Osteoblast (primary cell): ENCODE data around the gene PLEKHG3. TPM values are rescaled to one million over a fixed set of nuclear protein-coding genes. Genes with fewer than 3 reads are reported as not detected.

Experiments used
- DNase-seq: peaks from one replicate; pipeline ENCODE4 v3.0.0; 2011; ENCODE audit warnings: low spot score, mixed read lengths; ENCODE audit not compliant: insufficient read length; ENCODE audit errors: missing footprints
- H2AFZ ChIP-seq: 2 replicates; pipeline ENCODE4 v1.6.0; 2011; ENCODE audit warnings: mild to moderate bottlenecking, low read length
- H3K27ac ChIP-seq: 2 replicates; pipeline ENCODE4 v1.5.1; 2011; ENCODE audit warnings: mild to moderate bottlenecking, low read depth, low read length, moderate library complexity
- H3K27me3 ChIP-seq: 2 replicates; pipeline ENCODE4 v1.6.0; 2012; ENCODE audit warnings: mild to moderate bottlenecking, control low read depth, inconsistent platforms, low read length, moderate library complexity; ENCODE audit not compliant: insufficient read depth
- H3K36me3 ChIP-seq: 2 replicates; pipeline ENCODE4 v1.5.1; 2011; ENCODE audit warnings: mild to moderate bottlenecking, low read length, control low read depth, moderate library complexity; ENCODE audit not compliant: insufficient read depth
- H3K4me1 ChIP-seq: 2 replicates; pipeline ENCODE4 v1.5.1; 2011; ENCODE audit warnings: mild to moderate bottlenecking, low read length, control low read depth, moderate library complexity; ENCODE audit not compliant: insufficient read depth
- H3K4me2 ChIP-seq: 2 replicates; pipeline ENCODE4 v1.6.0; 2011; ENCODE audit warnings: mild to moderate bottlenecking, low read length; ENCODE audit not compliant: insufficient read depth
- H3K4me3 ChIP-seq: fragments of 200-600 bp; sonication (generic); 3 replicates; pipeline ENCODE4 v1.5.1; 2012; ENCODE audit warnings: mild to moderate bottlenecking, low read length, inconsistent platforms; ENCODE audit not compliant: insufficient read depth
- H3K79me2 ChIP-seq: 2 replicates; pipeline ENCODE4 v1.6.0; 2012; ENCODE audit warnings: mild to moderate bottlenecking, low read length, control low read depth, inconsistent platforms; ENCODE audit not compliant: insufficient read depth
- H3K9me3 ChIP-seq: 2 replicates; pipeline ENCODE4 v1.5.1; 2011; ENCODE audit warnings: low read depth, low read length, control low read depth
- H4K20me1 ChIP-seq: 2 replicates; pipeline ENCODE4 v1.6.0; 2012; ENCODE audit warnings: mild to moderate bottlenecking, low read length, control low read depth; ENCODE audit not compliant: insufficient read depth
- total RNA-seq: library from RNA; depleted of rRNA; stranded (reverse); fragments of >200 nt; gene quantifications from 2 replicates; pipeline ENCODE4 v1.2.3, GENCODE V29; 2012
- TF ChIP-seq, protein P1 (sequence below): IDR thresholded peaks from 2 replicates; pipeline ENCODE4 v1.5.1; 2011; ENCODE audit warnings: mild to moderate bottlenecking, low read depth, low read length, moderate library complexity; ENCODE audit errors: extremely low read depth

The PLEKHG3 gene
- total RNA-seq, 1 donor: 5.4 TPM

DNA sequence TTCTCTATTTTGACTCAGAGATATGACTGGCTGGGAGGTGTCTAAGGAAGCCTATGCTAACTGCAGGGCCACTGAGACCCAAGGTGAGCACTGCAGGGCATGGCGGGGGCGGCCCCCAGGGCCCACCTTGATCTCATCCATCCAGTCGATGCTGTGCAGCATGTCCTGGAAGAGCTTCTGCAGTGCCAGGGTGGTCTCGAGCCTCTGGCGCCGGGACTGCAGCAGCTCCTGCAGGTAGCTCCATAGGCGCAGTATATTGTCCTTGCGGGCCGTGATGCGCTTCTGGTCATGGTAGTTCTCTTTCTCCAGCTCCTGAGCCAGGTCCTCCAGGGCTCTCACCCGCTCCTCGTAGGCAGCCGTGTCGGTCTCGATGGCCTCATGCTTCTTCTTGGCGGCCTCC is 91.0 kb downstream of the PLEKHG3 start:
- H3K27me3 ChIP-seq: peaks cover 26% of the 10 kb centered on the region
- H3K4me2 ChIP-seq: no peak overlapping the region
- no peaks in the 10 kb centered on the region for H4K20me1 ChIP-seq
- H3K79me2 ChIP-seq: no peaks in the 10 kb centered on the region
- no peak overlapping the region for H3K27ac ChIP-seq
- H3K4me3 ChIP-seq: no peak overlapping the region
- TF ChIP-seq, protein P1, sequence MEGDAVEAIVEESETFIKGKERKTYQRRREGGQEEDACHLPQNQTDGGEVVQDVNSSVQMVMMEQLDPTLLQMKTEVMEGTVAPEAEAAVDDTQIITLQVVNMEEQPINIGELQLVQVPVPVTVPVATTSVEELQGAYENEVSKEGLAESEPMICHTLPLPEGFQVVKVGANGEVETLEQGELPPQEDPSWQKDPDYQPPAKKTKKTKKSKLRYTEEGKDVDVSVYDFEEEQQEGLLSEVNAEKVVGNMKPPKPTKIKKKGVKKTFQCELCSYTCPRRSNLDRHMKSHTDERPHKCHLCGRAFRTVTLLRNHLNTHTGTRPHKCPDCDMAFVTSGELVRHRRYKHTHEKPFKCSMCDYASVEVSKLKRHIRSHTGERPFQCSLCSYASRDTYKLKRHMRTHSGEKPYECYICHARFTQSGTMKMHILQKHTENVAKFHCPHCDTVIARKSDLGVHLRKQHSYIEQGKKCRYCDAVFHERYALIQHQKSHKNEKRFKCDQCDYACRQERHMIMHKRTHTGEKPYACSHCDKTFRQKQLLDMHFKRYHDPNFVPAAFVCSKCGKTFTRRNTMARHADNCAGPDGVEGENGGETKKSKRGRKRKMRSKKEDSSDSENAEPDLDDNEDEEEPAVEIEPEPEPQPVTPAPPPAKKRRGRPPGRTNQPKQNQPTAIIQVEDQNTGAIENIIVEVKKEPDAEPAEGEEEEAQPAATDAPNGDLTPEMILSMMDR: no peak
- H3K36me3 ChIP-seq: no peaks in the 10 kb centered on the region
- H2AFZ ChIP-seq: no peak overlapping the region
- no peaks in the 10 kb centered on the region for H3K4me1 ChIP-seq
- DNase-seq: no peak
- no peaks in the 10 kb centered on the region for H3K9me3 ChIP-seq

DNA sequence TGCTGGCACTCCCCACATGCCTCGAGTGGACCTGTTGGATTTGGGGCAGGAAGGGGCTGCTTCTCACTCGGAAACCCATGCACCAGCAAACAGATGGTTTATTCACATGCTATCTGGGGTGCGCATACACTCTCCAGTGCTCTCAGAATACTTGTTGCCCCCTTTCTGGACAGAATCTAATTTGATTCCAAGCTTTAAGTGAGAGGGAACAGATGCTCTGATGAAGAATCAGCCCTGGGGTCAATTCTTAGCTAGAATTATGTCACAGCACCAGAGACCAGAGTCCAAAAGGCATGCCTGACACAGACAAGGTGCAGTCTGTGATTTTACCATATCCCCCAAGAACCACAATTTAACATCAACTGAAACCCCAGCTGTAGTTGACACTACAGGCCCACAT is 91.7 kb downstream of the PLEKHG3 start:
- Histone ChIP-seq H3K4me1 (no peaks in the 10 kb centered on the region), H3K9me3 (no peaks in the 10 kb centered on the region), H3K4me2 (no peak overlapping the region), H3K27me3 (peaks cover 26% of the 10 kb centered on the region), H3K4me3 (no peak overlapping the region), H4K20me1 (no peaks in the 10 kb centered on the region), H3K36me3 (no peaks in the 10 kb centered on the region), H3K79me2 (no peaks in the 10 kb centered on the region), H2AFZ (no peak overlapping the region), H3K27ac (no peak overlapping the region)
- no peak for DNase-seq
- TF ChIP-seq, protein P1: no peak

DNA sequence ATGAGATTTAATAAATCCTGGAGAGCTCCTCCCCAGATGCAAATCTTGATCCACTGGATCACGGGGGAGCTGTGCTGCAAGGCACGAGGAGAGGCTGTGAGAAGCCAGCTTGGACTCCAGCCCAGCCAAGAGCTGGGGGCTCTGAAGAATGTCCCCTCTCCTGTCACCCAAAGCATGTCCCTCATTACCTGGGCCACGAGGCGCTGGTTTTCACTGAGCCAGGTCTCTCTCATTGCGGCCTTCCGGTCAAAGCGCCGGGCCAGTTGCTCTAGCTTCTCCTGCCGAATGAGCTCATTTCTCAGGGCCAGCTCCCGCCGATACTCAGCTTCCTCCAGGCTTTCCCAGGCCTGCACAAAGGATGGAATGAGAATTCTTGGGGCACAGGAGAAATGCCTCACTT is 92.1 kb downstream of the PLEKHG3 start:
- no peaks in the 10 kb centered on the region for H3K9me3 ChIP-seq
- H3K36me3 ChIP-seq: no peaks in the 10 kb centered on the region
- peaks cover 26% of the 10 kb centered on the region for H3K27me3 ChIP-seq
- no peak for DNase-seq
- no peaks in the 10 kb centered on the region for H3K79me2 ChIP-seq
- no peak overlapping the region for H2AFZ ChIP-seq
- no peak overlapping the region for H3K4me3 ChIP-seq
- no peaks in the 10 kb centered on the region for H4K20me1 ChIP-seq
- no peaks in the 10 kb centered on the region for H3K4me1 ChIP-seq
- TF ChIP-seq, protein P1: no peak
- H3K4me2 ChIP-seq: no peak overlapping the region
- no peak overlapping the region for H3K27ac ChIP-seq

DNA sequence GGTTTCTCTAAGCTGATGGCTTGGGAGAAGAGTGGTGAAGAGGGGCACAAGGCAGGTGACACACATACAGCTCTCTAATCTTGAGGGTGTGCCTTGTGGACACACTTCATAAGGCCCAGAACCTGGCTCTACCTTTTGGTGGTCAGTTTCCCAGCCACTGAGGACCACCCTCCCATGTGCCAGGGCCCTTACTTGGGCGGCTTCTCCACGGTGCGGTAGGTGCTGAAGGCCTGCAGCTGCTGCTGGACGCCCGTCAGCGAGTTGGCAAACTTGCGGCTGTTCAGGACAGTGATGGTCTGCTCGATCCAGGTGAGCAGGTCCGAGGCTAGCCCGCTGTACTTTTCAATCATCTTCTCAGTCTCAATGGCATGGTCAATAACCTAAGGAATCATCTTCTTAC is 95.3 kb downstream of the PLEKHG3 start:
- H2AFZ ChIP-seq: no peak overlapping the region
- H3K4me3 ChIP-seq: no peak overlapping the region
- H3K9me3 ChIP-seq: no peaks in the 10 kb centered on the region
- peaks cover 26% of the 10 kb centered on the region for H3K27me3 ChIP-seq
- H3K27ac ChIP-seq: no peak overlapping the region
- H3K79me2 ChIP-seq: no peaks in the 10 kb centered on the region
- no peak overlapping the region for H3K4me2 ChIP-seq
- no peaks in the 10 kb centered on the region for H3K4me1 ChIP-seq
- no peaks in the 10 kb centered on the region for H4K20me1 ChIP-seq
- TF ChIP-seq, protein P1: no peak
- no peaks in the 10 kb centered on the region for H3K36me3 ChIP-seq
- DNase-seq: no peak

Other genes starting within 250 kb of the PLEKHG3 start
- 0.59 and 1.1 TPM in 2 replicates for gene AKAP5, start 238.9 kb upstream of the PLEKHG3 start, total RNA-seq
- gene ZBTB25, start 200.6 kb upstream of the PLEKHG3 start, total RNA-seq: 9.8 and 10.6 TPM in 2 replicates
- gene ZBTB1, start 199.7 kb upstream of the PLEKHG3 start, total RNA-seq: 60.4 and 67.7 TPM in 2 replicates
- gene HSPA2, start 163.7 kb upstream of the PLEKHG3 start, total RNA-seq: 1.8 and 4.0 TPM in 2 replicates
- gene PPP1R36, start 154.5 kb upstream of the PLEKHG3 start, total RNA-seq: 0.88 and 1.1 TPM in 2 replicates
- gene SPTB, start 175.5 kb downstream of the PLEKHG3 start, total RNA-seq: under 0.01 TPM in 1 of 2 replicates, not detected in the other
- gene CHURC1, start 210.0 kb downstream of the PLEKHG3 start, total RNA-seq: 79.6 and 100 TPM in 2 replicates
- not detected in 2 replicates for gene GPX2, start 238.3 kb downstream of the PLEKHG3 start, total RNA-seq